ENCODE data around the gene METTL16.

GRCh38 chr17:2405247-2405926 lies 106.3 kb downstream of the METTL16 start:
- TF ChIP-seq EP300 (IDR thresholded peaks at IDR 0.05) (no peak), POLR2A (IDR thresholded peaks at IDR 0.05) (no peak), POLR2AphosphoS5 (IDR thresholded peaks at IDR 0.05) (peak in 1 of 4 donors; percentile 50)
- TF ChIP-seq, protein P1, sequence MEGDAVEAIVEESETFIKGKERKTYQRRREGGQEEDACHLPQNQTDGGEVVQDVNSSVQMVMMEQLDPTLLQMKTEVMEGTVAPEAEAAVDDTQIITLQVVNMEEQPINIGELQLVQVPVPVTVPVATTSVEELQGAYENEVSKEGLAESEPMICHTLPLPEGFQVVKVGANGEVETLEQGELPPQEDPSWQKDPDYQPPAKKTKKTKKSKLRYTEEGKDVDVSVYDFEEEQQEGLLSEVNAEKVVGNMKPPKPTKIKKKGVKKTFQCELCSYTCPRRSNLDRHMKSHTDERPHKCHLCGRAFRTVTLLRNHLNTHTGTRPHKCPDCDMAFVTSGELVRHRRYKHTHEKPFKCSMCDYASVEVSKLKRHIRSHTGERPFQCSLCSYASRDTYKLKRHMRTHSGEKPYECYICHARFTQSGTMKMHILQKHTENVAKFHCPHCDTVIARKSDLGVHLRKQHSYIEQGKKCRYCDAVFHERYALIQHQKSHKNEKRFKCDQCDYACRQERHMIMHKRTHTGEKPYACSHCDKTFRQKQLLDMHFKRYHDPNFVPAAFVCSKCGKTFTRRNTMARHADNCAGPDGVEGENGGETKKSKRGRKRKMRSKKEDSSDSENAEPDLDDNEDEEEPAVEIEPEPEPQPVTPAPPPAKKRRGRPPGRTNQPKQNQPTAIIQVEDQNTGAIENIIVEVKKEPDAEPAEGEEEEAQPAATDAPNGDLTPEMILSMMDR (IDR thresholded peaks at IDR 0.05), result no peak
